Prostate gland (tissue), 2 donors: ENCODE results near the gene TNS1.

Source experiments
- CTCF ChIP-seq, 4 experiments: fragments of 200-600 bp in 2 of 4; fragments of 450-650 bp in 2 of 4; sonication (generic) in 2 of 4; IDR thresholded peaks; 1 replicate in 3 of 4; 2 replicates in 1 of 4; pipeline ENCODE4 v1.5.1; 2016 to 2019; ENCODE audit warnings: antibody characterized with exemption in 4 of 4, mild to moderate bottlenecking in 2 of 4, moderate library complexity in 2 of 4
- POLR2A ChIP-seq: fragments of 450-650 bp; IDR thresholded peaks from one replicate; pipeline ENCODE4 v1.6.1; 2016; ENCODE audit warnings: antibody characterized with exemption, mild to moderate bottlenecking
- POLR2AphosphoS5 ChIP-seq: sonication (generic); formaldehyde crosslinking; IDR thresholded peaks from one replicate; pipeline ENCODE4 v1.6.1; 2017; ENCODE audit warnings: antibody characterized with exemption

- TF ChIP-seq CTCF (IDR thresholded peaks at IDR 0.05) (no peak), POLR2A (no peak), POLR2AphosphoS5 (no peak)
Observed at GRCh38 chr2:217983276-217984233, 19.2 kb downstream of the TNS1 start.
